HEK293 (cell line): ENCODE measurements around the gene SERPINB5.

Experiments used
- CTCF ChIA-PET: fragments of 350-600 bp; formaldehyde crosslinking; extraction: SDS; loops from one replicate; lab custom pipeline; 2021; ENCODE audit warnings: antibody characterized with exemption; lab: Yijun Ruan, JAX
- POLR2A ChIA-PET: fragments of 300-600 bp; formaldehyde crosslinking; extraction: SDS; loops from one replicate; lab custom pipeline; 2020; ENCODE audit warnings: antibody characterized with exemption, inconsistent platforms; lab: Yijun Ruan, JAX
- H3K27ac ChIP-seq: fragments of 200-500 bp; sonication (Bioruptor generic); 2 replicates; pipeline ENCODE4 v1.5.1; 2014; ENCODE audit warnings: low read depth, low read length, control low read depth, inconsistent platforms; ENCODE audit errors: extremely low read depth
- H3K36me3 ChIP-seq, 2 experiments: fragments of 200-500 bp in 1 of 2; sonication (Bioruptor generic) in 1 of 2; 1 replicate in 1 of 2; 2 replicates in 1 of 2; pipeline ENCODE4 v1.5.1; 2014 to 2017; ENCODE audit warnings: inconsistent platforms in 2 of 2, low read length in 2 of 2; ENCODE audit not compliant: control insufficient read depth in 2 of 2, insufficient read depth in 1 of 2
- H3K4me1 ChIP-seq: fragments of 200-500 bp; sonication (Bioruptor generic); 2 replicates; pipeline ENCODE4 v1.5.1; 2014; ENCODE audit warnings: mild to moderate bottlenecking, low read length, inconsistent platforms; ENCODE audit not compliant: control insufficient read depth, insufficient read depth
- H3K4me3 ChIP-seq: 2 replicates; pipeline ENCODE4 v1.5.1; 2011; ENCODE audit warnings: low read depth, mild to moderate bottlenecking, control low read depth, low read length, moderate library complexity
- H3K9me3 ChIP-seq: fragments of 200-500 bp; sonication (Bioruptor generic); 2 replicates; pipeline ENCODE4 v1.5.1; 2014; ENCODE audit warnings: low read depth, low read length, inconsistent platforms; ENCODE audit not compliant: control insufficient read depth, insufficient read depth
- GLI4 ChIP-seq: fragments of 450-650 bp; formaldehyde crosslinking; IDR thresholded peaks from 2 replicates; pipeline ENCODE4 v1.5.1; 2016; ENCODE audit warnings: missing biosample characterization, missing genetic modification characterization
- HOXD13 ChIP-seq: sonication (generic); formaldehyde crosslinking; IDR thresholded peaks from 2 replicates; pipeline ENCODE4 v1.8.0; 2022; ENCODE audit warnings: missing genetic modification reagents, borderline replicate concordance
- IKZF3 ChIP-seq: fragments of 450-650 bp; IDR thresholded peaks from 2 replicates; pipeline ENCODE4 v1.5.0; 2018; ENCODE audit warnings: missing biosample characterization, mild to moderate bottlenecking, missing genetic modification characterization, moderate library complexity
- KLF7 ChIP-seq: fragments of 450-650 bp; formaldehyde crosslinking; IDR thresholded peaks from 2 replicates; pipeline ENCODE4 v1.5.1; 2016; ENCODE audit warnings: missing biosample characterization, missing genetic modification characterization, borderline replicate concordance
- SP2 ChIP-seq: fragments of 450-650 bp; formaldehyde crosslinking; IDR thresholded peaks from 2 replicates; pipeline ENCODE4 v1.5.1; 2016; ENCODE audit warnings: missing biosample characterization, missing genetic modification characterization
- SP3 ChIP-seq: fragments of 450-650 bp; formaldehyde crosslinking; IDR thresholded peaks from 2 replicates; pipeline ENCODE4 v1.5.1; 2016; ENCODE audit warnings: missing biosample characterization, missing genetic modification characterization
- TCF7L2 ChIP-seq: IDR thresholded peaks from 2 replicates; pipeline ENCODE4 v1.6.1; 2011; ENCODE audit warnings: low read depth, mild to moderate bottlenecking, inconsistent platforms, low read length, moderate library complexity, borderline replicate concordance
- ZBTB21 ChIP-seq: fragments of 450-650 bp; formaldehyde crosslinking; IDR thresholded peaks from 2 replicates; pipeline ENCODE4 v1.5.1; 2017; ENCODE audit warnings: missing biosample characterization, missing genetic modification characterization
- ZNF138 ChIP-seq: fragments of 450-650 bp; formaldehyde crosslinking; IDR thresholded peaks from 2 replicates; pipeline ENCODE4 v1.5.1; 2016; ENCODE audit warnings: missing biosample characterization, missing genetic modification characterization, borderline replicate concordance
- ZNF174 ChIP-seq: fragments of 450-650 bp; formaldehyde crosslinking; IDR thresholded peaks from 2 replicates; pipeline ENCODE4 v1.5.0; 2017; ENCODE audit warnings: missing biosample characterization, mild to moderate bottlenecking, missing genetic modification characterization
- ZNF311 ChIP-seq: fragments of 450-650 bp; formaldehyde crosslinking; IDR thresholded peaks from 2 replicates; pipeline ENCODE4 v1.5.1; 2017; ENCODE audit warnings: missing biosample characterization, missing genetic modification characterization, borderline replicate concordance
- ZNF335 ChIP-seq: fragments of 450-650 bp; formaldehyde crosslinking; conservative IDR thresholded peaks from 2 replicates; pipeline ENCODE4 v1.5.1; 2016; ENCODE audit warnings: missing biosample characterization, missing genetic modification characterization
- ZNF394 ChIP-seq: fragments of 450-650 bp; formaldehyde crosslinking; IDR thresholded peaks from 2 replicates; pipeline ENCODE4 v1.5.1; 2016; ENCODE audit warnings: missing biosample characterization, missing genetic modification characterization, mild to moderate bottlenecking, moderate library complexity, borderline replicate concordance
- ZNF473 ChIP-seq: fragments of 450-650 bp; formaldehyde crosslinking; IDR thresholded peaks from 2 replicates; pipeline ENCODE4 v1.5.1; 2017; ENCODE audit warnings: missing biosample characterization, missing genetic modification characterization
- ZNF677 ChIP-seq: fragments of 450-650 bp; IDR thresholded peaks from 2 replicates; pipeline ENCODE4 v1.5.0; 2018; ENCODE audit warnings: missing biosample characterization, mild to moderate bottlenecking, missing genetic modification characterization, moderate library complexity
- ZNF777 ChIP-seq: fragments of 450-650 bp; formaldehyde crosslinking; IDR thresholded peaks from 2 replicates; pipeline ENCODE4 v1.5.1; 2017; ENCODE audit warnings: missing biosample characterization, missing genetic modification characterization, borderline replicate concordance
- ZNF792 ChIP-seq: fragments of 450-650 bp; formaldehyde crosslinking; IDR thresholded peaks from 2 replicates; pipeline ENCODE4 v1.5.1; 2016; ENCODE audit warnings: missing biosample characterization, missing genetic modification characterization
- ZNF837 ChIP-seq: fragments of 450-650 bp; formaldehyde crosslinking; IDR thresholded peaks from 2 replicates; pipeline ENCODE4 v1.5.1; 2016; ENCODE audit warnings: missing biosample characterization, missing genetic modification characterization
- TF ChIP-seq, protein P1 (sequence below): fragments of 450-650 bp; formaldehyde crosslinking; IDR thresholded peaks from 2 replicates; pipeline ENCODE4 v1.5.1; 2016; ENCODE audit warnings: missing biosample characterization, missing genetic modification characterization
- TF ChIP-seq, protein P2 (sequence below): IDR thresholded peaks from 2 replicates; pipeline ENCODE4 v1.6.1; 2011; ENCODE audit warnings: mild to moderate bottlenecking, low read depth, low read length, borderline replicate concordance
- TF ChIP-seq, protein P3 (sequence below): fragments of 450-650 bp; formaldehyde crosslinking; IDR thresholded peaks from 2 replicates; pipeline ENCODE4 v1.5.1; 2016; ENCODE audit warnings: missing biosample characterization, missing genetic modification characterization
- TF ChIP-seq, protein P4 (sequence below): fragments of 450-650 bp; formaldehyde crosslinking; IDR thresholded peaks from 2 replicates; pipeline ENCODE4 v1.5.1; 2016; ENCODE audit warnings: missing biosample characterization, missing genetic modification characterization, low read depth
- TF ChIP-seq, protein P5 (sequence below): fragments of 450-650 bp; IDR thresholded peaks from 2 replicates; pipeline ENCODE4 v1.5.1; 2018; ENCODE audit warnings: missing biosample characterization, mild to moderate bottlenecking, missing genetic modification characterization
- TF ChIP-seq, protein P6 (sequence below): fragments of 450-650 bp; formaldehyde crosslinking; IDR thresholded peaks from 2 replicates; pipeline ENCODE4 v1.5.1; 2017; ENCODE audit warnings: missing biosample characterization, mild to moderate bottlenecking, missing genetic modification characterization, moderate library complexity
- TF ChIP-seq, protein P7 (sequence below): fragments of 450-650 bp; formaldehyde crosslinking; IDR thresholded peaks from 2 replicates; pipeline ENCODE4 v1.5.1; 2016; ENCODE audit warnings: missing biosample characterization, missing genetic modification characterization

Gene SERPINB5

DNA sequence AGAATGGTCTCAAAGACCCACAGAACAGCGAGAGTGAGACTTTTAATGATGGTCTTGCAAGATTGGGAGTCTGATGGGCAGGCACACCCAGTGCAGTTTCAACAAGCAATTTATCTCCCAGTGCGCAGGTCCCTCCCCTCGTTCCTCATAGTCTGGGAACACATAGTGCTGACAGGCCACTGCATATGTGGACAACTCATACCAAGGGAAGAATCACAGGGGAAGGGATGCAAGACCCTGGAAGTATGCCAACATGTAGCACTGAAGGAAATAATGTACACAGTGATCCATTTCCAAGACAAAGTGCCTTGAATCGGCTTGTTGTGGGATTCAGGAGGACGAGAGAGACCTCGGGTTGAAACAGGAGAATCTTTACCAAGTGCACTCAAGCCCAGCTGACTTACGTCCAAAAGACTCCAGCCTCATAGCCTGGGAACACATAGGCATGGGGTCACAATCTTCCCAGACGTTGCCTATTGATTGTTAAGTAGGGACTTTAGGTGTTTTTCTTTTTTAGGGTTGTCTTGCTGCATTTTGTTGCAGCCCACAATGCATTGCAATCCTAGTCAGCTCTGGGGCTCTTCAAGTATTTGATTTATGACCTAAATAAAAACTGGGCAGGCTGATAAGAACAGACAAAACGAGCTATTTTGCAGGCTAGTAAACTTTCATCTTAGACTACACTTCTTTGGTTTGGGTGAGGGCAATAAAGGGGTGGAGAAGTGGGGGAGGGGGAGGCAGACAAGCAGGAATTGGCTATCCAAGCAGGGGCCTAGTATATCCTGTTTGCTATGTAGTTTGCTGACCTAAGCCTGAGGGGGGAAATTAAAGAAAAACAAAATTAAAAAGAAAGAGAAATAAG is 24.7 kb upstream of the SERPINB5 start:
- ChIA-PET POLR2A (interaction anchor here (1.1 kb wide), 1 partner anchor 85 kb away, joined by 3 read pairs; the partner anchor contains the start of gene KDSR), CTCF (interaction anchor here (0.6 to 1.3 kb wide), 2 partner anchors 13 to 436 kb away, joined by 4 to 5 read pairs; no protein-coding TSS in a partner anchor)
- Histone ChIP-seq H3K4me1 (peaks cover 22% of the 10 kb centered on the region), H3K36me3 (no peaks in the 10 kb centered on the region), H3K4me3 (no peak overlapping the region), H3K27ac (peak overlapping the region; percentile 95), H3K9me3 (no peaks in the 10 kb centered on the region)
- TF ChIP-seq, protein P1, sequence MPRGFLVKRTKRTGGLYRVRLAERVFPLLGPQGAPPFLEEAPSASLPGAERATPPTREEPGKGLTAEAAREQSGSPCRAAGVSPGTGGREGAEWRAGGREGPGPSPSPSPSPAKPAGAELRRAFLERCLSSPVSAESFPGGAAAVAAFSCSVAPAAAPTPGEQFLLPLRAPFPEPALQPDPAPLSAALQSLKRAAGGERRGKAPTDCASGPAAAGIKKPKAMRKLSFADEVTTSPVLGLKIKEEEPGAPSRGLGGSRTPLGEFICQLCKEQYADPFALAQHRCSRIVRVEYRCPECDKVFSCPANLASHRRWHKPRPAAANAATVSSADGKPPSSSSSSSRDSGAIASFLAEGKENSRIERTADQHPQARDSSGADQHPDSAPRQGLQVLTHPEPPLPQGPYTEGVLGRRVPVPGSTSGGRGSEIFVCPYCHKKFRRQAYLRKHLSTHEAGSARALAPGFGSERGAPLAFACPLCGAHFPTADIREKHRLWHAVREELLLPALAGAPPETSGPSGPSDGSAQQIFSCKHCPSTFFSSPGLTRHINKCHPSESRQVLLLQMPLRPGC: no peak
- TF ChIP-seq, protein P2, sequence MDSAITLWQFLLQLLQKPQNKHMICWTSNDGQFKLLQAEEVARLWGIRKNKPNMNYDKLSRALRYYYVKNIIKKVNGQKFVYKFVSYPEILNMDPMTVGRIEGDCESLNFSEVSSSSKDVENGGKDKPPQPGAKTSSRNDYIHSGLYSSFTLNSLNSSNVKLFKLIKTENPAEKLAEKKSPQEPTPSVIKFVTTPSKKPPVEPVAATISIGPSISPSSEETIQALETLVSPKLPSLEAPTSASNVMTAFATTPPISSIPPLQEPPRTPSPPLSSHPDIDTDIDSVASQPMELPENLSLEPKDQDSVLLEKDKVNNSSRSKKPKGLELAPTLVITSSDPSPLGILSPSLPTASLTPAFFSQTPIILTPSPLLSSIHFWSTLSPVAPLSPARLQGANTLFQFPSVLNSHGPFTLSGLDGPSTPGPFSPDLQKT: no peak
- TF ChIP-seq, protein P3, sequence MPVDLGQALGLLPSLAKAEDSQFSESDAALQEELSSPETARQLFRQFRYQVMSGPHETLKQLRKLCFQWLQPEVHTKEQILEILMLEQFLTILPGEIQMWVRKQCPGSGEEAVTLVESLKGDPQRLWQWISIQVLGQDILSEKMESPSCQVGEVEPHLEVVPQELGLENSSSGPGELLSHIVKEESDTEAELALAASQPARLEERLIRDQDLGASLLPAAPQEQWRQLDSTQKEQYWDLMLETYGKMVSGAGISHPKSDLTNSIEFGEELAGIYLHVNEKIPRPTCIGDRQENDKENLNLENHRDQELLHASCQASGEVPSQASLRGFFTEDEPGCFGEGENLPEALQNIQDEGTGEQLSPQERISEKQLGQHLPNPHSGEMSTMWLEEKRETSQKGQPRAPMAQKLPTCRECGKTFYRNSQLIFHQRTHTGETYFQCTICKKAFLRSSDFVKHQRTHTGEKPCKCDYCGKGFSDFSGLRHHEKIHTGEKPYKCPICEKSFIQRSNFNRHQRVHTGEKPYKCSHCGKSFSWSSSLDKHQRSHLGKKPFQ (tag by site-specific recombination): no peak
- TF ChIP-seq TCF7L2 (peak; percentile 26; the same call in 1 of the 2 replicates), ZNF335 (tag by site-specific recombination) (peak; percentile 73), ZBTB21 (tag by site-specific recombination) (no peak), GLI4 (tag by site-specific recombination) (no peak), ZNF311 (tag by site-specific recombination) (no peak), ZNF792 (tag by site-specific recombination) (no peak), ZNF138 (tag by site-specific recombination) (no peak), ZNF473 (tag by site-specific recombination) (no peak), ZNF777 (tag by site-specific recombination) (no peak), ZNF394 (tag by site-specific recombination) (no peak), IKZF3 (tag by site-specific recombination) (peak; percentile 39; the same call in 1 of the 2 replicates), ZNF837 (no peak), HOXD13 (CRISPR knock-in tag) (no peak), ZNF677 (tag by site-specific recombination) (peak; percentile 93), ZNF174 (no peak), KLF7 (tag by site-specific recombination) (peak; percentile 61; the same call in 1 of the 2 replicates), SP2 (tag by site-specific recombination) (no peak), SP3 (no peak)
- TF ChIP-seq, protein P4, sequence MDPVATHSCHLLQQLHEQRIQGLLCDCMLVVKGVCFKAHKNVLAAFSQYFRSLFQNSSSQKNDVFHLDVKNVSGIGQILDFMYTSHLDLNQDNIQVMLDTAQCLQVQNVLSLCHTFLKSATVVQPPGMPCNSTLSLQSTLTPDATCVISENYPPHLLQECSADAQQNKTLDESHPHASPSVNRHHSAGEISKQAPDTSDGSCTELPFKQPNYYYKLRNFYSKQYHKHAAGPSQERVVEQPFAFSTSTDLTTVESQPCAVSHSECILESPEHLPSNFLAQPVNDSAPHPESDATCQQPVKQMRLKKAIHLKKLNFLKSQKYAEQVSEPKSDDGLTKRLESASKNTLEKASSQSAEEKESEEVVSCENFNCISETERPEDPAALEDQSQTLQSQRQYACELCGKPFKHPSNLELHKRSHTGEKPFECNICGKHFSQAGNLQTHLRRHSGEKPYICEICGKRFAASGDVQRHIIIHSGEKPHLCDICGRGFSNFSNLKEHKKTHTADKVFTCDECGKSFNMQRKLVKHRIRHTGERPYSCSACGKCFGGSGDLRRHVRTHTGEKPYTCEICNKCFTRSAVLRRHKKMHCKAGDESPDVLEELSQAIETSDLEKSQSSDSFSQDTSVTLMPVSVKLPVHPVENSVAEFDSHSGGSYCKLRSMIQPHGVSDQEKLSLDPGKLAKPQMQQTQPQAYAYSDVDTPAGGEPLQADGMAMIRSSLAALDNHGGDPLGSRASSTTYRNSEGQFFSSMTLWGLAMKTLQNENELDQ: no peak
- TF ChIP-seq, protein P5, sequence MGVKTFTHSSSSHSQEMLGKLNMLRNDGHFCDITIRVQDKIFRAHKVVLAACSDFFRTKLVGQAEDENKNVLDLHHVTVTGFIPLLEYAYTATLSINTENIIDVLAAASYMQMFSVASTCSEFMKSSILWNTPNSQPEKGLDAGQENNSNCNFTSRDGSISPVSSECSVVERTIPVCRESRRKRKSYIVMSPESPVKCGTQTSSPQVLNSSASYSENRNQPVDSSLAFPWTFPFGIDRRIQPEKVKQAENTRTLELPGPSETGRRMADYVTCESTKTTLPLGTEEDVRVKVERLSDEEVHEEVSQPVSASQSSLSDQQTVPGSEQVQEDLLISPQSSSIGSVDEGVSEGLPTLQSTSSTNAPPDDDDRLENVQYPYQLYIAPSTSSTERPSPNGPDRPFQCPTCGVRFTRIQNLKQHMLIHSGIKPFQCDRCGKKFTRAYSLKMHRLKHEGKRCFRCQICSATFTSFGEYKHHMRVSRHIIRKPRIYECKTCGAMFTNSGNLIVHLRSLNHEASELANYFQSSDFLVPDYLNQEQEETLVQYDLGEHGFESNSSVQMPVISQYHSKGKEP (tag by site-specific recombination): peak; percentile 71; the same call in 1 of the 2 replicates
- TF ChIP-seq, protein P6, sequence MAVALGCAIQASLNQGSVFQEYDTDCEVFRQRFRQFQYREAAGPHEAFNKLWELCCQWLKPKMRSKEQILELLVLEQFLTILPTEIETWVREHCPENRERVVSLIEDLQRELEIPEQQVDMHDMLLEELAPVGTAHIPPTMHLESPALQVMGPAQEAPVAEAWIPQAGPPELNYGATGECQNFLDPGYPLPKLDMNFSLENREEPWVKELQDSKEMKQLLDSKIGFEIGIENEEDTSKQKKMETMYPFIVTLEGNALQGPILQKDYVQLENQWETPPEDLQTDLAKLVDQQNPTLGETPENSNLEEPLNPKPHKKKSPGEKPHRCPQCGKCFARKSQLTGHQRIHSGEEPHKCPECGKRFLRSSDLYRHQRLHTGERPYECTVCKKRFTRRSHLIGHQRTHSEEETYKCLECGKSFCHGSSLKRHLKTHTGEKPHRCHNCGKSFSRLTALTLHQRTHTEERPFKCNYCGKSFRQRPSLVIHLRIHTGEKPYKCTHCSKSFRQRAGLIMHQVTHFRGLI (tag by site-specific recombination): no peak
- TF ChIP-seq, protein P7, sequence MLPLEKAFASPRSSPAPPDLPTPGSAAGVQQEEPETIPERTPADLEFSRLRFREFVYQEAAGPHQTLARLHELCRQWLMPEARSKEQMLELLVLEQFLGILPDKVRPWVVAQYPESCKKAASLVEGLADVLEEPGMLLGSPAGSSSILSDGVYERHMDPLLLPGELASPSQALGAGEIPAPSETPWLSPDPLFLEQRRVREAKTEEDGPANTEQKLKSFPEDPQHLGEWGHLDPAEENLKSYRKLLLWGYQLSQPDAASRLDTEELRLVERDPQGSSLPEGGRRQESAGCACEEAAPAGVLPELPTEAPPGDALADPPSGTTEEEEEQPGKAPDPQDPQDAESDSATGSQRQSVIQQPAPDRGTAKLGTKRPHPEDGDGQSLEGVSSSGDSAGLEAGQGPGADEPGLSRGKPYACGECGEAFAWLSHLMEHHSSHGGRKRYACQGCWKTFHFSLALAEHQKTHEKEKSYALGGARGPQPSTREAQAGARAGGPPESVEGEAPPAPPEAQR (tag by site-specific recombination): no peak
